ENCODE data around the gene SUPT5H.
A peak's percentile ranks its signal among the peaks of the same experiment; 100 is the strongest.
"Not testable (repeated sequence)": the region's sequence is repeated elsewhere in the genome, so short reads cannot be mapped to it uniquely, and the experiment has no call there.

The SUPT5H gene

GRCh38 chr19:39475748-39476147 lies 30.4 kb downstream of the SUPT5H start:
- no peaks in the 10 kb centered on the region for H3K9me2 ChIP-seq (replicated peaks; ENCODE audit: insufficient read depth, low read length)
- no peak overlapping the region for H3K27ac ChIP-seq (ENCODE audit: low read depth, low read length)
- no peaks in the 10 kb centered on the region for H4K20me1 ChIP-seq (ENCODE audit: low read depth, low read length)
- no peaks in the 10 kb centered on the region for H3K9me3 ChIP-seq (ENCODE audit: insufficient read depth, low read length)
- no peak overlapping the region for H3K4me3 ChIP-seq (ENCODE audit: insufficient read depth, low read length, poor library complexity, severe bottlenecking)
- peaks cover 11% of the 10 kb centered on the region for H3F3A ChIP-seq (ENCODE audit: insufficient read depth)
- no peak overlapping the region for H3K4me2 ChIP-seq (ENCODE audit: low read depth, low read length, poor library complexity, severe bottlenecking)
- no peak for TF ChIP-seq EZH2phosphoT487 (conservative IDR thresholded peaks at IDR 0.05; ENCODE audit: low read length)
- TF ChIP-seq, protein P1, sequence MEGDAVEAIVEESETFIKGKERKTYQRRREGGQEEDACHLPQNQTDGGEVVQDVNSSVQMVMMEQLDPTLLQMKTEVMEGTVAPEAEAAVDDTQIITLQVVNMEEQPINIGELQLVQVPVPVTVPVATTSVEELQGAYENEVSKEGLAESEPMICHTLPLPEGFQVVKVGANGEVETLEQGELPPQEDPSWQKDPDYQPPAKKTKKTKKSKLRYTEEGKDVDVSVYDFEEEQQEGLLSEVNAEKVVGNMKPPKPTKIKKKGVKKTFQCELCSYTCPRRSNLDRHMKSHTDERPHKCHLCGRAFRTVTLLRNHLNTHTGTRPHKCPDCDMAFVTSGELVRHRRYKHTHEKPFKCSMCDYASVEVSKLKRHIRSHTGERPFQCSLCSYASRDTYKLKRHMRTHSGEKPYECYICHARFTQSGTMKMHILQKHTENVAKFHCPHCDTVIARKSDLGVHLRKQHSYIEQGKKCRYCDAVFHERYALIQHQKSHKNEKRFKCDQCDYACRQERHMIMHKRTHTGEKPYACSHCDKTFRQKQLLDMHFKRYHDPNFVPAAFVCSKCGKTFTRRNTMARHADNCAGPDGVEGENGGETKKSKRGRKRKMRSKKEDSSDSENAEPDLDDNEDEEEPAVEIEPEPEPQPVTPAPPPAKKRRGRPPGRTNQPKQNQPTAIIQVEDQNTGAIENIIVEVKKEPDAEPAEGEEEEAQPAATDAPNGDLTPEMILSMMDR (IDR thresholded peaks at IDR 0.05; ENCODE audit: insufficient read depth, low read length, poor library complexity, severe bottlenecking) = no peak
- H3K79me2 ChIP-seq (ENCODE audit: insufficient read depth, low read length) = peaks cover under 1% of the 10 kb centered on the region; the same call in 1 of the 2 replicates
- no peak overlapping the region for H3K9ac ChIP-seq (ENCODE audit: low read length)
- H2AFZ ChIP-seq (ENCODE audit: low read depth, low read length, severe bottlenecking) = no peak overlapping the region
- H3K27me3 ChIP-seq (ENCODE audit: low read length) = no peaks in the 10 kb centered on the region
- no peaks in the 10 kb centered on the region; the same call in 1 of the 2 replicates for H3K36me3 ChIP-seq (ENCODE audit: low read length)

DNA sequence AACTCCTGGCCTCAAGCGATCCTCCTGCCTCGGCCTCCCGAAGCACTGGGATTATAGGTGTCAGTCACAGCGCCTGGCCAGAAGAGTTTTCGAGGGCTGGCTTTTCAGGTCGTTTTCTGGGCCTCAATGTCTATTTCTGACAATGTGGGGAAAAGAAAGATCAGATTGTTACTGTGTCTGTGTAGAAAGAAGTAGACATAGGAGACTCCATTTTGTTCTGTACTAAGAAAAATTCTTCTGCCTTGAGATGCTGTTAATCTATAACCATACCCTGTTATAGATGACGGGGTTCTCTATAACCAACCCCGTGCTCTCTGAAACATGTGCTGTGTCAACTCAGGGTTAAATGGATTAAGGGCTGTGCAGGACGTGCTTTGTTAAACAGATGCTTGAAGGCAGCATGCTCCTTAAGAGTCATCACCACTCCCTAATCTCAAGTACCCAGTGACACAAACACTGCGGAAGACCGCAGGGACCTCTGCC lies 34.0 kb downstream of the SUPT5H start:
- Histone ChIP-seq H3F3A (ENCODE audit: insufficient read depth) (peaks cover 11% of the 10 kb centered on the region), H3K79me2 (ENCODE audit: insufficient read depth, low read length) (peaks cover 22% of the 10 kb centered on the region), H3K9ac (ENCODE audit: low read length) (0 out of 2 replicates have a peak overlapping the region, but pooled peaks have one; percentile 91), H3K27ac (ENCODE audit: low read depth, low read length) (peak overlapping the region; percentile 39; the same call in 1 of the 2 replicates)
- not testable (repeated sequence) for H2AFZ ChIP-seq (ENCODE audit: low read depth, low read length, severe bottlenecking); H3K4me3 ChIP-seq (ENCODE audit: insufficient read depth, low read length, poor library complexity, severe bottlenecking); H3K9me3 ChIP-seq (ENCODE audit: insufficient read depth, low read length); H3K27me3 ChIP-seq (ENCODE audit: low read length); H3K36me3 ChIP-seq (ENCODE audit: low read length); H4K20me1 ChIP-seq (ENCODE audit: low read depth, low read length); H3K9me2 ChIP-seq (replicated peaks; ENCODE audit: insufficient read depth, low read length); H3K4me2 ChIP-seq (ENCODE audit: low read depth, low read length, poor library complexity, severe bottlenecking)

DNA sequence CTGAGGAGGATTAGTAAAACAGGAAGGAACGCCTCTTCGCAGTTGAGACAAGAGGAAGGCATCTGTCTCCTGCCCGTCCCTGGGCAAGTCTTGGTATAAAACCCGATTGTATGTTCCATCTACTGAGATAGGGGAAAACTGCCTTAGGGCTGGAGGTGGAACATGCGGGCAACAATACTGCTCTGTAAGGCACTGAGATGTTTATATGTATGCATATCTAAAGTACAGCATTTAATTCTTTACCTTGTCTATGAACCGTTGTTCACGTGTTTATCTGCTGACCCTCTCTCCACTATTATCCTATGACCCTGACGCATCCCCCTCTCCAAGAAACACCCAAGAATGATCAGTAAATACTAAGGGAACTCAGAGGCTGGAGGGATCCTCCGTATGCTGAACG lies 34.5 kb downstream of the SUPT5H start:
- no peaks in the 10 kb centered on the region for H3K9me2 ChIP-seq (replicated peaks; ENCODE audit: insufficient read depth, low read length)
- peak overlapping the region; percentile 91 for H3K9ac ChIP-seq (ENCODE audit: low read length)
- peaks cover 22% of the 10 kb centered on the region for H3K79me2 ChIP-seq (ENCODE audit: insufficient read depth, low read length)
- no peaks in the 10 kb centered on the region; the same call in 1 of the 2 replicates for H3K36me3 ChIP-seq (ENCODE audit: low read length)
- H3K4me3 ChIP-seq (ENCODE audit: insufficient read depth, low read length, poor library complexity, severe bottlenecking) = peak overlapping the region; percentile 77
- peak overlapping the region; percentile 39 for H3K27ac ChIP-seq (ENCODE audit: low read depth, low read length)
- no peaks in the 10 kb centered on the region for H3K27me3 ChIP-seq (ENCODE audit: low read length)
- H4K20me1 ChIP-seq (ENCODE audit: low read depth, low read length) = no peaks in the 10 kb centered on the region
- H2AFZ ChIP-seq (ENCODE audit: low read depth, low read length, severe bottlenecking) = peak overlapping the region; percentile 74
- H3F3A ChIP-seq (ENCODE audit: insufficient read depth) = peaks cover 11% of the 10 kb centered on the region
- H3K9me3 ChIP-seq (ENCODE audit: insufficient read depth, low read length) = no peaks in the 10 kb centered on the region
- TF ChIP-seq EZH2phosphoT487 (conservative IDR thresholded peaks at IDR 0.05; ENCODE audit: low read length) = no peak
- TF ChIP-seq, protein P1 (IDR thresholded peaks at IDR 0.05; ENCODE audit: insufficient read depth, low read length, poor library complexity, severe bottlenecking) = no peak
- peak overlapping the region; percentile 69 for H3K4me2 ChIP-seq (ENCODE audit: low read depth, low read length, poor library complexity, severe bottlenecking)

- peak within 1 kb of the TSS; percentile 76 for H3K4me2 ChIP-seq (ENCODE audit: low read depth, low read length, poor library complexity, severe bottlenecking)
- H3K36me3 ChIP-seq (ENCODE audit: low read length) = no peaks in the 10 kb centered on the region; the same call in 1 of the 2 replicates
- H3K9me3 ChIP-seq (ENCODE audit: insufficient read depth, low read length) = no peaks in the 10 kb centered on the region
- H3K79me2 ChIP-seq (ENCODE audit: insufficient read depth, low read length) = peaks cover 22% of the 10 kb centered on the region
- H3K27ac ChIP-seq (ENCODE audit: low read depth, low read length) = peak within 1 kb of the TSS; percentile 39
- H3K27me3 ChIP-seq (ENCODE audit: low read length) = no peaks in the 10 kb centered on the region
- no peak for TF ChIP-seq EZH2phosphoT487 (conservative IDR thresholded peaks at IDR 0.05; ENCODE audit: low read length)
- TF ChIP-seq, protein P1 (IDR thresholded peaks at IDR 0.05; ENCODE audit: insufficient read depth, low read length, poor library complexity, severe bottlenecking) = no peak
- no peaks in the 10 kb centered on the region for H3K9me2 ChIP-seq (replicated peaks; ENCODE audit: insufficient read depth, low read length)
- H3K4me3 ChIP-seq (ENCODE audit: insufficient read depth, low read length, poor library complexity, severe bottlenecking) = peak within 1 kb of the TSS; percentile 77
- H3K9ac ChIP-seq (ENCODE audit: low read length) = peak within 1 kb of the TSS; percentile 91
- H2AFZ ChIP-seq (ENCODE audit: low read depth, low read length, severe bottlenecking) = peak within 1 kb of the TSS; percentile 74
- H4K20me1 ChIP-seq (ENCODE audit: low read depth, low read length) = no peaks in the 10 kb centered on the region
- peaks cover 11% of the 10 kb centered on the region for H3F3A ChIP-seq (ENCODE audit: insufficient read depth)
Measured at GRCh38 chr19:39480337-39481228, 35.2 kb downstream of the SUPT5H start, which contains the start of gene TIMM50. TSS of gene TIMM50 (plus strand) at chr19:39480838. CDS start at chr19:39480854, 16 bp downstream.
